ENCODE results near the gene RUSF1.

GRCh38 chr16:31507617-31507928 lies 618 bp downstream of the RUSF1 start:
- TF ChIP-seq SKIL (IDR thresholded peaks at IDR 0.05; ENCODE audit: low read depth, poor library complexity, severe bottlenecking) (no peak), RCOR1 (conservative IDR thresholded peaks at IDR 0.05; ENCODE audit: low read depth, low read length) (no peak), SIN3A (IDR thresholded peaks at IDR 0.05; ENCODE audit: low read depth, low read length) (no peak), CTCF (IDR thresholded peaks at IDR 0.05 in 2 of 3, conservative IDR thresholded peaks at IDR 0.05 in 1 of 3; ENCODE audit: control insufficient read depth in 2 of 3, extremely low read depth in 1 of 3, insufficient read depth in 1 of 3, low read depth in 3 of 3, low read length in 3 of 3) (no peak)

All from GM12878 (cell line).